ENCODE measurements around the gene MEGF8.

- TF ChIP-seq CTCF (IDR thresholded peaks at IDR 0.05 in 2 of 3, conservative IDR thresholded peaks at IDR 0.05 in 1 of 3; ENCODE audit: insufficient read depth in 2 of 3, low read depth in 1 of 3, low read length in 3 of 3): peak; percentile 94 to 97 (median 97)
- TF ChIP-seq THRAP3 (IDR thresholded peaks at IDR 0.05; ENCODE audit: borderline replicate concordance): no peak
- TF ChIP-seq GTF2F1 (IDR thresholded peaks at IDR 0.05; ENCODE audit: low read depth, low read length): no peak
- TF ChIP-seq PCBP1 (IDR thresholded peaks at IDR 0.05; ENCODE audit: low read depth, low read length, poor library complexity, severe bottlenecking): no peak
- TF ChIP-seq ELF4 (CRISPR knock-in tag; IDR thresholded peaks at IDR 0.05): no peak
- TF ChIP-seq SIN3A (IDR thresholded peaks at IDR 0.05; ENCODE audit: borderline replicate concordance in 2 of 2, control insufficient read depth in 1 of 2, low read depth in 2 of 2, low read length in 2 of 2): no peak
- no peak for TF ChIP-seq KDM4B (IDR thresholded peaks at IDR 0.05; ENCODE audit: borderline replicate concordance in 2 of 2, low read depth in 1 of 2)
- TF ChIP-seq ZBTB49 (CRISPR knock-in tag; IDR thresholded peaks at IDR 0.05; ENCODE audit: borderline replicate concordance): no peak
- no peak for TF ChIP-seq ZC3H4 (CRISPR knock-in tag; IDR thresholded peaks at IDR 0.05; ENCODE audit: borderline replicate concordance)
These were observed 29.5 kb upstream of the MEGF8 start for GRCh38 chr19:42295831-42296525.

All from K562 (cell line).